HG02884 (cell line): ENCODE results near the gene STARD13.

Experiments used
- ATAC-seq: cut with Tn5 transposase; IDR thresholded peaks from one replicate; pipeline ENCODE4 v1.9.1; 2021; ENCODE audit warnings: mild to moderate bottlenecking, moderate library complexity; ENCODE audit not compliant: unreplicated experiment

The STARD13 gene

GRCh38 chr13:33277037-33277740, 8.4 kb downstream of the STARD13 start:
- no peak for ATAC-seq

- ATAC-seq, result no peak
Measured at GRCh38 chr13:33276570-33276969, 9.0 kb downstream of the STARD13 start.

- no peak for ATAC-seq
Measured at GRCh38 chr13:33275916-33276315, 9.6 kb downstream of the STARD13 start.

GRCh38 chr13:33274264-33274663, 11.3 kb downstream of the STARD13 start:
- no peak for ATAC-seq

GRCh38 chr13:33272531-33273124, 12.9 kb downstream of the STARD13 start:
- no peak for ATAC-seq

- no peak for ATAC-seq
Measured at GRCh38 chr13:33271759-33272158, 13.8 kb downstream of the STARD13 start.

GRCh38 chr13:33270895-33271538, 14.5 kb downstream of the STARD13 start:
- no peak for ATAC-seq

GRCh38 chr13:33265607-33266006, 19.9 kb downstream of the STARD13 start:
- no peak for ATAC-seq

- no peak for ATAC-seq
Measured at GRCh38 chr13:33265133-33265532, 20.4 kb downstream of the STARD13 start.

- ATAC-seq, result no peak
Measured at GRCh38 chr13:33264620-33264978, 21.0 kb downstream of the STARD13 start.

GRCh38 chr13:33263976-33264619, 21.5 kb downstream of the STARD13 start:
- ATAC-seq, result no peak

GRCh38 chr13:33263484-33263883, 22.1 kb downstream of the STARD13 start:
- no peak for ATAC-seq

GRCh38 chr13:33262997-33263396, 22.6 kb downstream of the STARD13 start:
- no peak for ATAC-seq

- no peak for ATAC-seq
Measured at GRCh38 chr13:33262594-33262993, 23.0 kb downstream of the STARD13 start.

- no peak for ATAC-seq
Measured at GRCh38 chr13:33262062-33262487, 23.5 kb downstream of the STARD13 start.

- no peak for ATAC-seq
Measured at GRCh38 chr13:33261387-33262061, 24.0 kb downstream of the STARD13 start.

GRCh38 chr13:33260168-33261098, 25.1 kb downstream of the STARD13 start:
- no peak for ATAC-seq

- ATAC-seq, result no peak
Measured at GRCh38 chr13:33259296-33259695, 26.3 kb downstream of the STARD13 start.

GRCh38 chr13:33258808-33259193, 26.8 kb downstream of the STARD13 start:
- no peak for ATAC-seq
